Endodermal cell (in vitro differentiated cells): ENCODE data around the gene GRIP2. TPM values are rescaled to one million over a fixed set of nuclear protein-coding genes. Genes with fewer than 3 reads are reported as not detected.

Experiments used
- DNase-seq: peaks from one replicate; pipeline ENCODE4 v3.0.0-alpha.2; 2017
- H3K27ac ChIP-seq: 2 replicates; pipeline ENCODE4 v1.5.1; 2013; ENCODE audit warnings: mild to moderate bottlenecking, low read depth, low read length, moderate library complexity
- H3K27me3 ChIP-seq: 2 replicates; pipeline ENCODE4 v1.6.1; 2013; ENCODE audit warnings: mild to moderate bottlenecking, low read length, moderate library complexity; ENCODE audit not compliant: insufficient read depth, control insufficient read depth, poor library complexity, severe bottlenecking
- H3K36me3 ChIP-seq: 2 replicates; pipeline ENCODE4 v1.7.0; 2013; ENCODE audit warnings: mild to moderate bottlenecking, low read length, moderate library complexity; ENCODE audit not compliant: control insufficient read depth, insufficient read depth
- H3K4me1 ChIP-seq: one replicate; pipeline ENCODE4 v1.7.0; 2013; ENCODE audit warnings: low read length; ENCODE audit not compliant: control insufficient read depth, insufficient read depth
- H3K4me3 ChIP-seq: 2 replicates; pipeline ENCODE4 v1.5.1; 2013; ENCODE audit warnings: mild to moderate bottlenecking, low read length, moderate library complexity
- H3K9ac ChIP-seq: 2 replicates; pipeline ENCODE4 v1.6.1; 2013; ENCODE audit warnings: mild to moderate bottlenecking, low read length, moderate library complexity; ENCODE audit not compliant: poor library complexity, severe bottlenecking; ENCODE audit errors: extremely low read depth
- H3K9me3 ChIP-seq: 2 replicates; pipeline ENCODE4 v1.6.1; 2013; ENCODE audit warnings: mild to moderate bottlenecking, low read length, moderate library complexity; ENCODE audit not compliant: control insufficient read depth
- H3K27ac Mint-ChIP-seq: 2 replicates; pipeline ENCODE4 v1.8.0; 2020; ENCODE audit warnings: mixed read lengths
- H3K27me3 Mint-ChIP-seq: 2 replicates; pipeline ENCODE4 v1.8.0; 2021; ENCODE audit warnings: mild to moderate bottlenecking, mixed read lengths; ENCODE audit not compliant: insufficient read depth
- H3K36me3 Mint-ChIP-seq: 2 replicates; pipeline ENCODE4 v1.8.0; 2020; ENCODE audit warnings: low read depth, mixed read lengths
- H3K4me1 Mint-ChIP-seq: 2 replicates; pipeline ENCODE4 v1.8.0; 2020; ENCODE audit warnings: mixed read lengths
- H3K4me3 Mint-ChIP-seq: 2 replicates; pipeline ENCODE4 v1.8.0; 2020; ENCODE audit warnings: mild to moderate bottlenecking, moderate library complexity, mixed read lengths
- H3K9me3 Mint-ChIP-seq: 2 replicates; pipeline ENCODE4 v1.8.0; 2020; ENCODE audit warnings: mild to moderate bottlenecking, mixed read lengths
- WGBS, 2 experiments: methylation state at CpG; one replicate each; pipeline versions ENCODE4 v1.1.5 to v1.1.7; 2013; ENCODE audit warnings: missing lambda C conversion rate in 2 of 2, mixed read lengths in 1 of 2; ENCODE audit not compliant: insufficient coverage in 1 of 2, insufficient read length in 1 of 2; 5-methylcytosine and 5-hydroxymethylcytosine counted together
- total RNA-seq, 2 donors: library from RNA; stranded (reverse); fragmentation: NEBNext Ultra II Directional in 1 of 2; extraction: Animal tissue kit (Norgen Biotek cat#: 25700) in 1 of 2; gene quantifications; 2 replicates in 1 of 2; 3 replicates in 1 of 2; pipeline ENCODE4 v1.2.1, GENCODE V29; 2021
- TF ChIP-seq, protein P1 (sequence below): fragments of 200-600 bp; sonication (generic); conservative IDR thresholded peaks from 2 replicates; pipeline ENCODE4 v1.5.0; 2021; ENCODE audit warnings: antibody characterized with exemption, mild to moderate bottlenecking

Gene GRIP2
- total RNA-seq, 2 donors from 2014 or later: 2.0 to 2.2 TPM

DNA sequence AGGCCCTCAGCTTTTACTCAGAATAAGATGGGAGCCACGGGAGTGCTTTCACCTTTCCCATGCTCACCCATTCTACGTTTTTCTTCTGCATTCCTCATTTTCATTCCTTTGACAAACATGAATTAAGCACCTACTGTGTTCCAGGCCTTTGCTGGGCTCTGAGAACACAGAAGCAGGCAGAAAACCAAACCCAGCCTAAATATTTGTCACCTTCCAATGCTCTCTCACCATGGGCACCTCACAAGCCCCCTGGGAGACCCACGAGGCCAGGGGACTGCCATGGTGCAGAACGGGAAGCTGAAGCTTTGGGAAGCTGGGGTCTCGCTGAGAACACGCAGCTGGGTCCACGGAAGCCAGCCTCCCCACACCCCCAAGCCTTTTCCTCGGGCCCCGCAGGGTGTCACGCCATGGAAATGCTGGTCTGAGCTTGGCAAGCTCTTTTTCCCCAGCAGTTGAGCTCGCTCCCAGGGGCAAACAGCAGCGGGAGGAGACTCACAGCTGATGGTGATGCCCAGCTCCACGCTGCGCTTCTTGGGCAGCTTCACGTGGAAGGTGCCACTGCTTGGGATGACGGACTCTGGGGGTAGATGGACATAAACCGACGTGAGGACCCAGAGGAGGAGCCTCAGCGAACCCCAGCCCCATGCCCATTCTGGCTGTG lies 27.7 kb downstream of the GRIP2 start:
- peaks cover 2% of the 10 kb centered on the region for H3K27me3 Mint-ChIP-seq
- no peaks in the 10 kb centered on the region for H3K36me3 ChIP-seq
- H3K27ac Mint-ChIP-seq: no peak overlapping the region
- H3K4me1 ChIP-seq: no peaks in the 10 kb centered on the region
- H3K9me3 ChIP-seq: no peaks in the 10 kb centered on the region
- no peak overlapping the region for H3K27ac ChIP-seq
- peak; percentile 39 for DNase-seq
- TF ChIP-seq, protein P1, sequence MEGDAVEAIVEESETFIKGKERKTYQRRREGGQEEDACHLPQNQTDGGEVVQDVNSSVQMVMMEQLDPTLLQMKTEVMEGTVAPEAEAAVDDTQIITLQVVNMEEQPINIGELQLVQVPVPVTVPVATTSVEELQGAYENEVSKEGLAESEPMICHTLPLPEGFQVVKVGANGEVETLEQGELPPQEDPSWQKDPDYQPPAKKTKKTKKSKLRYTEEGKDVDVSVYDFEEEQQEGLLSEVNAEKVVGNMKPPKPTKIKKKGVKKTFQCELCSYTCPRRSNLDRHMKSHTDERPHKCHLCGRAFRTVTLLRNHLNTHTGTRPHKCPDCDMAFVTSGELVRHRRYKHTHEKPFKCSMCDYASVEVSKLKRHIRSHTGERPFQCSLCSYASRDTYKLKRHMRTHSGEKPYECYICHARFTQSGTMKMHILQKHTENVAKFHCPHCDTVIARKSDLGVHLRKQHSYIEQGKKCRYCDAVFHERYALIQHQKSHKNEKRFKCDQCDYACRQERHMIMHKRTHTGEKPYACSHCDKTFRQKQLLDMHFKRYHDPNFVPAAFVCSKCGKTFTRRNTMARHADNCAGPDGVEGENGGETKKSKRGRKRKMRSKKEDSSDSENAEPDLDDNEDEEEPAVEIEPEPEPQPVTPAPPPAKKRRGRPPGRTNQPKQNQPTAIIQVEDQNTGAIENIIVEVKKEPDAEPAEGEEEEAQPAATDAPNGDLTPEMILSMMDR: no peak
- H3K9me3 Mint-ChIP-seq: no peaks in the 10 kb centered on the region
- no peak overlapping the region for H3K4me3 Mint-ChIP-seq
- H3K4me1 Mint-ChIP-seq: no peaks in the 10 kb centered on the region
- no peak overlapping the region for H3K4me3 ChIP-seq
- H3K36me3 Mint-ChIP-seq: no peaks in the 10 kb centered on the region
- WGBS, 2 experiments: 91 to 92% methylated on average over 15 to 19 of the region's 19 CpGs
- no peak overlapping the region for H3K9ac ChIP-seq
- no peaks in the 10 kb centered on the region for H3K27me3 ChIP-seq

DNA sequence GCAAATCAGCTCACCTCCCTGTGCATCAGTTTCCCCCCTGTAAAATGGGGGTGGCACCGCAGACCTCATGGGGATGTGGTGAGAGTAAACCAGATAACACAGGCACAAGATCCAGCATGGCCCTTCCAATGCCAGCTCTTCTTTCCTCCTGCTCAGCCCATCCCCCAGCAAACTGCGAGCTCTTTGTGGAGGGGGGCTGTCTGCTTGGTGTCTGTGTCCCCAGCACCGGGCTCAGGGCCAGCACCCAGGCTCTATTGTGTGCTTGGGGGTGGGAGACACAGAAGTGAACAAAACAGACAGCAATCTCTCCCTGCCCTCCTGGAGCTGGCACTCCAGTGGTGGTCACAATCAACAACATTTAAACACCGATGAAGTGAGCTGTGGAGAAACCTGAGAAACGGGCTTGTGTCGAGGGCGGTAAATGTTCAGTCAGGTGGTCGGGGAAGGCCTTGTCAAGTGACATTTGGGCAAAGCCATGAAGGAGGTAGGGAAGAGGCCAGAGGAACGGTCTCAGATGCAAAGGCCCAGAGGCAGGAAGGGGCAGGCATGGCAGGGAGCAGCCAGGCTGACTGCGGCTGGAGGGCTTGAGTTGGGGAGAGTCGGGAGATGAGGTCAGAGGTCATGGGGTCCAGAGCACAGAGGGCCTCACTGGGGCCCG lies 28.4 kb downstream of the GRIP2 start:
- Histone ChIP-seq H3K36me3 (no peaks in the 10 kb centered on the region), H3K4me3 (no peak overlapping the region), H3K9ac (no peak overlapping the region), H3K9me3 (no peaks in the 10 kb centered on the region), H3K27ac (no peak overlapping the region), H3K4me1 (no peaks in the 10 kb centered on the region), H3K27me3 (no peaks in the 10 kb centered on the region)
- H3K36me3 Mint-ChIP-seq: no peaks in the 10 kb centered on the region
- TF ChIP-seq, protein P1: no peak
- H3K27ac Mint-ChIP-seq: no peak overlapping the region
- H3K27me3 Mint-ChIP-seq: peaks cover 2% of the 10 kb centered on the region
- H3K4me3 Mint-ChIP-seq: no peak overlapping the region
- no peaks in the 10 kb centered on the region for H3K4me1 Mint-ChIP-seq
- WGBS, 2 experiments: 73 to 90% methylated on average over 6 to 12 of the region's 12 CpGs
- peak; percentile 49 for DNase-seq
- H3K9me3 Mint-ChIP-seq: no peaks in the 10 kb centered on the region

DNA sequence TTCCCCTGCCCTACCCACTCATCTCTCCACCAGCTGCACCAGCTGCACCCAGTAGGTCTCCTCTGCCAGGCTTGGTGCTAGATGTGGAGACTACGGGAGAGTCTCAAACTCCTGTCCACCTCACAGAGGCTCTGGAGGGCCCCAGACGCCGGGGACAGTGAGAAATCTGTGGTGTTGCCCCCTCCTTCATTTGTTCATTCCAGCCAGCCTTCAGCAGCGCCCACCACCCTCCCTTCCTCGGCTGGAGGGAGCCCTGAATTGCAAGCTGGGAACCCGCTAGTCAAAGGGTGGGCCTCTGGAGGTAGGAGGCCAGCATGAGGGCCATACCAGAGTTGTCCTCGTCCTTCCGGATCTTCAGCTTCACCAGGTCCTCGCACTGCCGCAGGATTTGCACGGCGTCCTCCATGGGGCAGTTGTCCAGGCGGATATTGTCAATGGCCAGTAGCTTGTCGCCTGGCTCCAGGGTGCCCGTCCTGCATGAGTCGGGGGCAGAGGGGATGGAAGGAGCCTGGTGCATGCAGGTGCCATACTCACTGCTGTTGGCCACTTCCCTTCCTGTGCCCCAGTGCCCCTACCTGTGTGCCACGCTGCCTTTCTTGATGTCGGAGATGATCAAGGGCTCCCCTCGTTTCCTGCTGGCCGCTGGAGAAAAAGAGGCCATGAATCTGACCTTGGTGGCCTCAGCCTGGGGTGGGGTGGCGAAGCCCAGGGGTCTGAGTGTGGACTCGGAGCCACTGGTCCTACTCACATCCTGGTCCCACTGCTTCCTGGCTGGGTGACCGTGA lies 29.1 kb downstream of the GRIP2 start:
- DNase-seq: peak; percentile 41
- TF ChIP-seq, protein P1: no peak
- 90 to 92% methylated on average over 17 to 23 of the region's 23 CpGs for WGBS, 2 experiments
- Histone ChIP-seq H3K9ac (no peak overlapping the region), H3K36me3 (no peaks in the 10 kb centered on the region), H3K9me3 (no peaks in the 10 kb centered on the region), H3K4me1 (no peaks in the 10 kb centered on the region), H3K4me3 (no peak overlapping the region), H3K27ac (no peak overlapping the region), H3K27me3 (no peaks in the 10 kb centered on the region)
- no peaks in the 10 kb centered on the region for H3K4me1 Mint-ChIP-seq
- peaks cover 2% of the 10 kb centered on the region for H3K27me3 Mint-ChIP-seq
- H3K27ac Mint-ChIP-seq: no peak overlapping the region
- no peak overlapping the region for H3K4me3 Mint-ChIP-seq
- no peaks in the 10 kb centered on the region for H3K9me3 Mint-ChIP-seq
- no peaks in the 10 kb centered on the region for H3K36me3 Mint-ChIP-seq
